Activated CD8-positive, alpha-beta memory T cell treated with anti-CD3 and anti-CD28 coated beads, Interleukin-2, amount 50 U/mL, for 24 hours (primary cell): ENCODE data around the gene MED27.
"Not testable (repeated sequence)": the region's sequence is repeated elsewhere in the genome, so short reads cannot be mapped to it uniquely, and the experiment has no call there.

ENCODE experiments used
- DNase-seq: peaks from one replicate; pipeline ENCODE4 v3.0.0-alpha.2; 2020; ENCODE audit errors: extremely low read depth

The MED27 gene

GRCh38 chr9:132018957-132019405, 60.7 kb downstream of the MED27 start:
- DNase-seq = no peak

GRCh38 chr9:132016456-132016855, 63.2 kb downstream of the MED27 start:
- DNase-seq = no peak

GRCh38 chr9:132015866-132016265, 63.8 kb downstream of the MED27 start:
- DNase-seq = no peak

GRCh38 chr9:132014218-132014805, 65.4 kb downstream of the MED27 start:
- DNase-seq = no peak

- no peak for DNase-seq
Measured at GRCh38 chr9:132012704-132013357, 66.8 kb downstream of the MED27 start.

GRCh38 chr9:132011896-132012295, 67.8 kb downstream of the MED27 start:
- DNase-seq = no peak

- DNase-seq = no peak
Measured at GRCh38 chr9:132011309-132011708, 68.4 kb downstream of the MED27 start.

GRCh38 chr9:132010201-132010600, 69.5 kb downstream of the MED27 start:
- DNase-seq = not testable (repeated sequence)

- no peak for DNase-seq
Measured at GRCh38 chr9:132008855-132009812, 70.5 kb downstream of the MED27 start.

GRCh38 chr9:132008184-132008803, 71.4 kb downstream of the MED27 start:
- no peak for DNase-seq

GRCh38 chr9:132007371-132008025, 72.2 kb downstream of the MED27 start:
- DNase-seq = no peak

GRCh38 chr9:132006677-132007370, 72.8 kb downstream of the MED27 start:
- no peak for DNase-seq

- DNase-seq = no peak
Measured at GRCh38 chr9:132005899-132006298, 73.8 kb downstream of the MED27 start.

- no peak for DNase-seq
Measured at GRCh38 chr9:132004323-132004722, 75.3 kb downstream of the MED27 start.

GRCh38 chr9:132003896-132004295, 75.8 kb downstream of the MED27 start:
- DNase-seq = no peak

GRCh38 chr9:132003319-132003704, 76.4 kb downstream of the MED27 start:
- no peak for DNase-seq

GRCh38 chr9:132002643-132003318, 76.9 kb downstream of the MED27 start:
- DNase-seq = no peak

GRCh38 chr9:132001567-132001966, 78.1 kb downstream of the MED27 start:
- no peak for DNase-seq

- DNase-seq = no peak
Measured at GRCh38 chr9:132000659-132001058, 79.0 kb downstream of the MED27 start.
